Prostate gland (tissue), 2 donors: Measurements from ENCODE around the gene PPL. TPM values are rescaled to one million over a fixed set of nuclear protein-coding genes. Genes with fewer than 3 reads are reported as not detected.
"Not testable (repeated sequence)": the region's sequence is repeated elsewhere in the genome, so short reads cannot be mapped to it uniquely, and the experiment has no call there.

Source experiments
- DNase-seq: peaks from one replicate; pipeline ENCODE4 v3.0.0-alpha.2; 2019; ENCODE audit warnings: low spot score
- H3K27ac ChIP-seq, 2 donors: fragments of 200-600 bp; sonication (generic); 2 replicates each; pipeline ENCODE4 v1.5.1; 2017 to 2019
- H3K27me3 ChIP-seq: fragments of 200-600 bp; sonication (generic); replicated peaks from 2 replicates; pipeline ENCODE4 v1.5.1; 2019; ENCODE audit not compliant: insufficient read depth
- H3K36me3 ChIP-seq, 2 donors: fragments of 200-600 bp; sonication (generic); 1 replicate in 1 of 2; 2 replicates in 1 of 2; pipeline versions ENCODE4 v1.5.1 to v1.8.1; 2017 to 2019
- H3K4me1 ChIP-seq: fragments of 200-600 bp; sonication (generic); replicated peaks from 2 replicates; pipeline ENCODE4 v1.5.1; 2019
- H3K4me3 ChIP-seq, 2 donors: fragments of 200-600 bp; sonication (generic); 2 replicates each; pipeline ENCODE4 v1.5.1; 2017 to 2019
- H3K9me3 ChIP-seq: fragments of 200-600 bp; sonication (generic); 2 replicates; pipeline ENCODE4 v1.5.1; 2017
- CTCF ChIP-seq, 4 experiments: fragments of 200-600 bp in 2 of 4; fragments of 450-650 bp in 2 of 4; sonication (generic) in 2 of 4; IDR thresholded peaks; 1 replicate in 3 of 4; 2 replicates in 1 of 4; pipeline ENCODE4 v1.5.1; 2016 to 2019; ENCODE audit warnings: antibody characterized with exemption in 4 of 4, mild to moderate bottlenecking in 2 of 4, moderate library complexity in 2 of 4
- POLR2A ChIP-seq: fragments of 450-650 bp; IDR thresholded peaks from one replicate; pipeline ENCODE4 v1.6.1; 2016; ENCODE audit warnings: antibody characterized with exemption, mild to moderate bottlenecking
- POLR2AphosphoS5 ChIP-seq: sonication (generic); formaldehyde crosslinking; IDR thresholded peaks from one replicate; pipeline ENCODE4 v1.6.1; 2017; ENCODE audit warnings: antibody characterized with exemption
- WGBS: methylation state at CpG from one replicate; pipeline ENCODE4 v1.1.5; 2018; 5-methylcytosine and 5-hydroxymethylcytosine counted together
- intact Hi-C: fragments of 100-400 bp; cut with DNase I; formaldehyde crosslinking; loops from one replicate; pipeline ENCODE4 v1.14.2; 2022
- total RNA-seq, 2 donors: library from RNA; depleted of rRNA; stranded (reverse); fragments of >200 nt; gene quantifications; one replicate each; pipeline ENCODE4 v1.1.0, GENCODE V29; 2016

PPL gene
- total RNA-seq, 2 donors from 2014 or later, result 39.4 to 64.3 TPM

DNA sequence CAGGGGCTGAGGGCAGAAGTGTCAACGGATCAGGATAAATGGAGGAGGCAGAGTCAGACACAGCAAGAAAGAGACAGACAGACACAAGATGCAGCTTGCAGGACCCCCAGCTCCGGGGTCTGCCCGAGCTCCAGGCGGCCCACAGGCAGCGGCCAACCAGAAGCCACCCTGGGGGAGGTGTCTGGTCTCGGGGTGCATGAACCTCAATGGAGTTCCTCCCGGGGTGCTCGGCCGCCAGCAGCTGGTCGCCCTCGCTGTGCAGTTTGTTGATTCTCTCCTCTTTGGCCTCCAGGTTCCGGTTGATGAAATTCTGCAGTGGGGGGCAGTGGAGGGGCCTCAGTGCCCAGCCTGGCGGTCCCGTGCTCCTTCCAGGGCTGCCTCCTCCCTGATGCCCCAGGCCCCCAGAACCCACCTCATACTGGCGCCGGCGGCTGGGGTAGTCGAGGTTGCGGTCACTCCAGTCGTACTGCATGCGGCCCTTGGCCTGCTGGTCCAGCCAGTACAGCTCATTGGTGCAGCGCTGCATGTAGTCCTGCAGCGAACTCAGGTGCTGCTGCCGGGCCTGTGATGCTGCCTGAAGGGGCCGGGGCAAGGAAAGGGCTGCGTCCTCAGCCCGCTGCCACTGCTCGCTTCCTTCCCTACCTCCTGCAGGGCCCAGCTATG lies 38.0 kb downstream of the PPL start:
- Histone ChIP-seq H3K4me1 (no peaks in the 10 kb centered on the region), H3K36me3 (peaks cover 3 to 10% of the 10 kb centered on the region in 2 donors), H3K9me3 (no peaks in the 10 kb centered on the region), H3K27ac (no peak overlapping the region), H3K27me3 (no peaks in the 10 kb centered on the region), H3K4me3 (no peak overlapping the region)
- DNase-seq, result no peak
- TF ChIP-seq POLR2AphosphoS5 (no peak), CTCF (IDR thresholded peaks at IDR 0.05) (no peak), POLR2A (no peak)
- 94% methylated on average over 23 of the region's 28 CpGs for WGBS
- intact Hi-C loops, result no loop called here

GRCh38 chr16:4897328-4897727 lies 39.6 kb downstream of the PPL start:
- intact Hi-C loops, result no loop called here
- Histone ChIP-seq H3K4me3 (no peak overlapping the region), H3K36me3 (peaks cover 3 to 10% of the 10 kb centered on the region in 2 donors), H3K27me3 (no peaks in the 10 kb centered on the region), H3K4me1 (no peaks in the 10 kb centered on the region), H3K27ac (no peak overlapping the region), H3K9me3 (no peaks in the 10 kb centered on the region)
- WGBS, result 58% methylated on average over 7 of the region's 7 CpGs
- TF ChIP-seq POLR2A (no peak), POLR2AphosphoS5 (no peak), CTCF (IDR thresholded peaks at IDR 0.05) (no peak)
- DNase-seq, result no peak

GRCh38 chr16:4896761-4897160 lies 40.2 kb downstream of the PPL start:
- H3K4me1 ChIP-seq, intact Hi-C loops, H3K36me3 ChIP-seq, H3K27ac ChIP-seq, DNase-seq, H3K4me3 ChIP-seq, H3K9me3 ChIP-seq, H3K27me3 ChIP-seq: not testable (repeated sequence)
- 95% methylated on average over 9 of the region's 9 CpGs for WGBS

DNA sequence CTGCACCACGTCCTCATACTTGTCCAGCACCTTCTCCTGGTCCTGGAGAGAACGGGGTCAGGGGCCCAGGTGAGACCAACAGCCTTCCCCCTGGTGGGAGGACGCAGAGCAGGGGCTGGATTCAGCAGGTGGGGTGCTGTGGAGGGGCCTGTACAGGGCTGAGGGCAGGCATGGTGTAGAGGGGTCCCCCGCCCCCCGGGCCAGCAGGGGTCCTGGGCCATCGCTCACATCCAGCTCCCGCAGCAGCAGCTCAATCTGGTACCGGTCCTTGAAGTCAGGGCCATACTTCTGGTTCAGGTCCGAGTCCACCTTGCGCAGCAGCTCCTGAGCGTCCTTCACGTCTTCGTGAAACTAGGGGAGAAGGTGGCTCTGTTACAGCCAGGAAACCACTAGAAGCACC lies 41.6 kb downstream of the PPL start:
- intact Hi-C loops, result no loop called here
- H3K4me1 ChIP-seq, result no peaks in the 10 kb centered on the region
- peaks cover 3 to 10% of the 10 kb centered on the region in 2 donors for H3K36me3 ChIP-seq
- no peaks in the 10 kb centered on the region for H3K27me3 ChIP-seq
- WGBS, result 94% methylated on average over 12 of the region's 13 CpGs
- no peak for DNase-seq
- TF ChIP-seq CTCF (IDR thresholded peaks at IDR 0.05) (no peak), POLR2A (no peak), POLR2AphosphoS5 (no peak)
- H3K27ac ChIP-seq, result no peak overlapping the region
- H3K4me3 ChIP-seq, result no peak overlapping the region
- H3K9me3 ChIP-seq, result no peaks in the 10 kb centered on the region

DNA sequence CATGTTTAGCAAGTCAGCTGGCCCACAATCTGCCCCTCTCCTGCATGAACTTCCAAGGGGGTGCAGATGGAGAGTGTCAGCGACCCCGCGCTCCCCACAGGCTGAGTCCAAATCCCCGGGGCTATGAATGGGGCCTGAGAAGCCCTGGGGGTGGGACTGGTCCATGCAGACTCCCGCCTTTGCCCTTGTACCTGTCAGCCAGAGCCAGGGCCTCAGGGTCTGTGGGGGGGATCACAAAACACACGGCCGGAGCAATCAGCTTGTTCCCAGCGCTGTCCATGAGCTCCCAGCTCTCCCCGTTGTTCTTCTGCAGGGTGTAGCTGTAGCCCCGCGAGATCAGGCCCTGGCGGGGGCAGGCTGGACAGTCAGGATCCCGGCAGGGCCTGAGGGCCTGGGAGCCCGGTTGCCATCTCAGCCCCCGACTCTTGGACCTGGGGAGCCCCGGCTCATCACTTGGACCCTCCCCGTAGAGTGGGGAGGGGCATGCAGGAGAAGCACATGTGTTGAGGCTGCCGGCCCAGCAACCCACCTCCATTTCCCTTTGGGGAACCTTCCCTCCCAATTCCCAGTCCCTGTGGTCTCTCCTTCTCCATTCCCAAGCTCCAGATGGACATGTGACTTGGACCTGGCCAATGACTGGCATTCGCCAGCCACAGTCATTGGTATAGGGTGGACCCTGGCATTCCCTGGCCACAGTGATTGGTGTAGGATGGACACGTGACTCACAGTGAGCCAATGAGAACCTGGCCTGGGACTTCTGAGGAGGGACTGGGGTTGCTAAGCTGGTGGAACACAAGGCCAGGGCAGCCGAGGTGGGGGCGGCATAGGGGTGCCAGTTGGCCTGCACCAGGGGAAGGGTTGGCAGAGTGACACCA lies 42.4 kb downstream of the PPL start:
- no peak overlapping the region for H3K4me3 ChIP-seq
- TF ChIP-seq POLR2A (no peak), POLR2AphosphoS5 (no peak), CTCF (IDR thresholded peaks at IDR 0.05) (no peak)
- no peak overlapping the region for H3K27ac ChIP-seq
- 91% methylated on average over 15 of the region's 22 CpGs for WGBS
- intact Hi-C loops, result no loop called here
- no peaks in the 10 kb centered on the region for H3K4me1 ChIP-seq
- DNase-seq, result no peak
- H3K27me3 ChIP-seq, result no peaks in the 10 kb centered on the region
- H3K36me3 ChIP-seq, result peaks cover 3 to 10% of the 10 kb centered on the region in 2 donors
- H3K9me3 ChIP-seq, result no peaks in the 10 kb centered on the region
